GM12878 (cell line): ENCODE data around the gene RALGAPA1. TPM values are rescaled to one million over a fixed set of nuclear protein-coding genes. Genes with fewer than 3 reads are reported as not detected.

Experiments used
- ATAC-seq: fragments of 200-7000 bp; cut with Tn5 transposase; 3 replicates; pipeline ENCODE4 v1.9.1; 2020; ENCODE audit warnings: mild to moderate bottlenecking, moderate library complexity
- BruUV-seq: library from RNA; stranded (reverse); fragments of 400-500 nt; replicated peaks from 2 replicates; lab custom pipeline; 2021; lab: Mats Ljungman, UMichigan
- CTCF ChIA-PET: fragments of 300-600 bp; sonication (Branson Sonifier 250); formaldehyde crosslinking; extraction: SDS; loops from one replicate; lab custom pipeline; 2021; ENCODE audit warnings: inconsistent platforms; lab: Yijun Ruan, JAX
- POLR2A ChIA-PET: fragments of 350-600 bp; formaldehyde crosslinking; extraction: SDS; loops from one replicate; lab custom pipeline; 2021; ENCODE audit warnings: inconsistent platforms; lab: Charles Lee
- RAD21 ChIA-PET: fragments of 300-600 bp; sonication (Branson Sonifier 250); formaldehyde crosslinking; loops from one replicate; lab custom pipeline; 2023; ENCODE audit warnings: antibody characterized with exemption; ENCODE audit not compliant: unreplicated experiment; lab: Charles Lee
- SMC1A ChIA-PET: fragments of 300-600 bp; sonication (Branson Sonifier 250); formaldehyde crosslinking; loops from one replicate; lab custom pipeline; 2023; ENCODE audit not compliant: unreplicated experiment, uncharacterized antibody; lab: Charles Lee
- DNase-seq: peaks from one replicate; pipeline ENCODE4 v3.0.0-alpha.2; 2011; ENCODE audit warnings: low read depth, low spot score
- FAIRE-seq: peaks from 3 replicates; lab custom pipeline; 2011; peaks lifted over from hg19 to GRCh38; lab: Jason Lieb, UNC
- H2AFZ ChIP-seq: 2 replicates; pipeline ENCODE4 v1.6.0; 2011; ENCODE audit warnings: low read depth, low read length, control low read depth; ENCODE audit not compliant: control insufficient read depth
- H3K27ac ChIP-seq: 2 replicates; pipeline ENCODE4 v1.5.1; 2011; ENCODE audit warnings: control low read depth; ENCODE audit not compliant: control insufficient read depth, insufficient read depth
- H3K27me3 ChIP-seq, 2 experiments: replicated peaks in 1 of 2; 2 replicates each; pipeline versions ENCODE4 v1.6.0 to v1.6.1; 2011; ENCODE audit warnings: low read length in 1 of 2; ENCODE audit not compliant: control insufficient read depth in 2 of 2, insufficient read depth in 2 of 2
- H3K36me3 ChIP-seq, 2 experiments: 2 replicates each; pipeline ENCODE4 v1.5.1; 2011; ENCODE audit warnings: low read length in 1 of 2; ENCODE audit not compliant: control insufficient read depth in 2 of 2, insufficient read depth in 2 of 2
- H3K4me1 ChIP-seq: 2 replicates; pipeline ENCODE4 v1.6.1; 2011; ENCODE audit warnings: mild to moderate bottlenecking, low read length, moderate library complexity, mixed read lengths; ENCODE audit not compliant: control insufficient read depth, insufficient read depth
- H3K4me2 ChIP-seq: 2 replicates; pipeline ENCODE4 v1.6.0; 2011; ENCODE audit warnings: control low read depth; ENCODE audit not compliant: control insufficient read depth, insufficient read depth
- H3K4me3 ChIP-seq: fragments of 200-600 bp; sonication (generic); 2 replicates; pipeline ENCODE4 v1.5.1; 2016
- H3K79me2 ChIP-seq: 2 replicates; pipeline ENCODE4 v1.6.0; 2011; ENCODE audit warnings: low read length; ENCODE audit not compliant: control insufficient read depth, insufficient read depth
- H3K9ac ChIP-seq: 2 replicates; pipeline ENCODE4 v1.8.0; 2011; ENCODE audit warnings: low read length, control low read depth, mixed read lengths; ENCODE audit not compliant: control insufficient read depth, insufficient read depth
- H3K9me3 ChIP-seq: replicated peaks from 3 replicates; pipeline ENCODE4 v1.5.1; 2011; ENCODE audit warnings: mild to moderate bottlenecking, low read length; ENCODE audit not compliant: control insufficient read depth, insufficient read depth
- H4K20me1 ChIP-seq: 2 replicates; pipeline ENCODE4 v1.6.0; 2011; ENCODE audit not compliant: control insufficient read depth, insufficient read depth
- BRCA1 ChIP-seq: IDR thresholded peaks from 2 replicates; pipeline ENCODE4 v1.6.1; 2011; ENCODE audit warnings: low read depth, low read length, improper control_type of control experiment
- CHD2 ChIP-seq: IDR thresholded peaks from 2 replicates; pipeline ENCODE4 v1.6.1; 2011; ENCODE audit warnings: low read depth, low read length, improper control_type of control experiment, borderline replicate concordance
- NFYB ChIP-seq: IDR thresholded peaks from 2 replicates; pipeline ENCODE4 v1.6.1; 2011; ENCODE audit warnings: low read depth, mild to moderate bottlenecking, low read length, improper control_type of control experiment, moderate library complexity; ENCODE audit not compliant: insufficient read depth
- ZZZ3 ChIP-seq: IDR thresholded peaks from 2 replicates; pipeline ENCODE4 v1.6.1; 2011; ENCODE audit warnings: low read depth; ENCODE audit not compliant: control insufficient read depth, insufficient read length
- WGBS: methylation state at CpG from one replicate; pipeline ENCODE4 v1.1.6; 2016; ENCODE audit warnings: low lambda C conversion rate; ENCODE audit not compliant: insufficient replicate concordance, insufficient coverage; ENCODE audit errors: missing lambda C conversion rate; 5-methylcytosine and 5-hydroxymethylcytosine counted together
- in situ Hi-C: fragments of 300-500 bp; cut with MboI; formaldehyde crosslinking; loops from 9 replicates; pipeline ENCODE4 v1.14.3; 2018; ENCODE audit warnings: mixed read lengths
- intact Hi-C: fragments of 100-400 bp; cut with micrococcal nuclease; formaldehyde crosslinking; loops from one replicate; pipeline ENCODE4 v1.14.2; 2022; ENCODE audit not compliant: unreplicated experiment
- polyA plus RNA-seq, 11 experiments: library from polyadenylated mRNA; depleted of rRNA in 4 of 11; unstranded in 6 of 11; stranded (reverse) in 5 of 11; fragments of >200 nt; fragmentation: Nextera tagmentation in 4 of 11; fragmentation: Illumina TruSeq in 1 of 11; extraction: Ambion mirVana in 4 of 11; extraction: Trizol in 1 of 11; gene quantifications; 1 replicate in 1 of 11; 2 replicates in 10 of 11; pipeline versions ENCODE4 v1.2.1 to v1.2.3, GENCODE V29; 2011 to 2016; ENCODE audit warnings: inconsistent platforms in 2 of 11, missing spikeins in 2 of 11, low read depth in 1 of 11
- total RNA-seq, 4 experiments: library from RNA; depleted of rRNA in 3 of 4; stranded (reverse); fragments of >200 nt in 3 of 4; fragmentation: Illumina TruSeq in 1 of 4; extraction: Trizol in 1 of 4; gene quantifications; 2 replicates each; pipeline versions ENCODE4 v1.2.1 to v1.2.3, GENCODE V29; 2013 to 2021
- TF ChIP-seq, protein P1 (sequence below): fragments of 450-650 bp; IDR thresholded peaks from 2 replicates; pipeline ENCODE4 v1.6.1; 2016; ENCODE audit warnings: mild to moderate bottlenecking
- TF ChIP-seq, protein P2 (sequence below): fragments of 450-650 bp; IDR thresholded peaks from 2 replicates; pipeline ENCODE4 v1.6.1; 2017; ENCODE audit warnings: mild to moderate bottlenecking

The RALGAPA1 gene
- total and polyA plus RNA-seq, 10 of the 15 experiments (the other 5 are each of a cell fraction or from before 2014, with no cell fraction given), result 5.6 to 26.7 (median 14.7) TPM

DNA sequence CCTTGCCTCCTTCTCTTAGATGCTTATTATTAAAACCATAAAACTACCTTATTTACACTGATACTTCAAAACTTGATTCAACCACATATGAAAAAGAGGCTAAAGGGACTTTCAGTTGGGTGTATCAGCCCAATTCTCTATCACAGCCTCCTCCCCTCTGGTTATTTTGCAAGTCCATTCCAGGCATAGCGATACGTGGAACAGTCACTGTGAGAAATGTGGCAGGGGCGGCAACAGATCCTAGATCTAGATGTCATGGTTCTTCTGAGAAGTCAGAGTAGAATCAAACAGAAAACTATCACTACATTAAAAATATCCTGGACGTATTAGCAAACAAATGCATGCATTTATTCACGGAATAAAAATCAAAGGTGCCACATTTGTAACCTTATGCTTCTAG is 83.2 kb downstream of the RALGAPA1 start:
- SMC1A ChIA-PET, result interaction anchor here (0.7 kb wide), 1 partner anchor 29 kb away, joined by 3 read pairs; no protein-coding TSS in a partner anchor
- Histone ChIP-seq H3K9ac (no peak overlapping the region), H3K27ac (no peak overlapping the region), H2AFZ (no peak overlapping the region), H3K4me3 (no peak overlapping the region), H3K4me2 (no peak overlapping the region), H3K9me3 (no peaks in the 10 kb centered on the region), H3K79me2 (no peaks in the 10 kb centered on the region), H3K36me3 (no peaks in the 10 kb centered on the region), H3K27me3 (no peaks in the 10 kb centered on the region), H3K4me1 (no peaks in the 10 kb centered on the region), H4K20me1 (no peaks in the 10 kb centered on the region)
- ATAC-seq (no peak), FAIRE-seq (no peak), DNase-seq (no peak)
- CTCF ChIA-PET, result no interaction called here
- no TSS peak for BruUV-seq
- WGBS, result 88% methylated on average over 5 of the region's 5 CpGs
- no peak for TF ChIP-seq CHD2
- TF ChIP-seq BRCA1, result no peak
- TF ChIP-seq, protein P1, sequence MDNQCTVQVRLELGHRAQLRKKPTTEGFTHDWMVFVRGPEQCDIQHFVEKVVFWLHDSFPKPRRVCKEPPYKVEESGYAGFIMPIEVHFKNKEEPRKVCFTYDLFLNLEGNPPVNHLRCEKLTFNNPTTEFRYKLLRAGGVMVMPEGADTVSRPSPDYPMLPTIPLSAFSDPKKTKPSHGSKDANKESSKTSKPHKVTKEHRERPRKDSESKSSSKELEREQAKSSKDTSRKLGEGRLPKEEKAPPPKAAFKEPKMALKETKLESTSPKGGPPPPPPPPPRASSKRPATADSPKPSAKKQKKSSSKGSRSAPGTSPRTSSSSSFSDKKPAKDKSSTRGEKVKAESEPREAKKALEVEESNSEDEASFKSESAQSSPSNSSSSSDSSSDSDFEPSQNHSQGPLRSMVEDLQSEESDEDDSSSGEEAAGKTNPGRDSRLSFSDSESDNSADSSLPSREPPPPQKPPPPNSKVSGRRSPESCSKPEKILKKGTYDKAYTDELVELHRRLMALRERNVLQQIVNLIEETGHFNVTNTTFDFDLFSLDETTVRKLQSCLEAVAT, result no peak
- no peak for TF ChIP-seq NFYB
- TF ChIP-seq, protein P2, sequence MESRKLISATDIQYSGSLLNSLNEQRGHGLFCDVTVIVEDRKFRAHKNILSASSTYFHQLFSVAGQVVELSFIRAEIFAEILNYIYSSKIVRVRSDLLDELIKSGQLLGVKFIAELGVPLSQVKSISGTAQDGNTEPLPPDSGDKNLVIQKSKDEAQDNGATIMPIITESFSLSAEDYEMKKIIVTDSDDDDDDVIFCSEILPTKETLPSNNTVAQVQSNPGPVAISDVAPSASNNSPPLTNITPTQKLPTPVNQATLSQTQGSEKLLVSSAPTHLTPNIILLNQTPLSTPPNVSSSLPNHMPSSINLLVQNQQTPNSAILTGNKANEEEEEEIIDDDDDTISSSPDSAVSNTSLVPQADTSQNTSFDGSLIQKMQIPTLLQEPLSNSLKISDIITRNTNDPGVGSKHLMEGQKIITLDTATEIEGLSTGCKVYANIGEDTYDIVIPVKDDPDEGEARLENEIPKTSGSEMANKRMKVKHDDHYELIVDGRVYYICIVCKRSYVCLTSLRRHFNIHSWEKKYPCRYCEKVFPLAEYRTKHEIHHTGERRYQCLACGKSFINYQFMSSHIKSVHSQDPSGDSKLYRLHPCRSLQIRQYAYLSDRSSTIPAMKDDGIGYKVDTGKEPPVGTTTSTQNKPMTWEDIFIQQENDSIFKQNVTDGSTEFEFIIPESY, result no peak
- TF ChIP-seq ZZZ3, result no peak
- POLR2A ChIA-PET, result interaction anchor here (0.6 kb wide), 1 partner anchor 21 kb away, joined by 3 read pairs; no protein-coding TSS in a partner anchor
- in situ Hi-C loops (no loop called here), intact Hi-C loops (no loop called here)
- RAD21 ChIA-PET, result no interaction called here
